ENCODE measurements around the gene TPK1. TPM values are rescaled to one million over a fixed set of nuclear protein-coding genes. Genes with fewer than 3 reads are reported as not detected.

TPK1 gene
- total and polyA plus RNA-seq, 2 of the 4 experiments (the other 2 are of a cell fraction), result 0.38 to 1.8 TPM

GRCh38 chr7:144484445-144484844, 351.4 kb downstream of the TPK1 start:
- Histone ChIP-seq H3K4me2 (ENCODE audit: low read depth, low read length) (no peak overlapping the region), H2BK5ac (ENCODE audit: low read depth, low read length, poor library complexity, severe bottlenecking) (no peak overlapping the region), H3K4me1 (ENCODE audit: control insufficient read depth, insufficient read depth, low read length) (no peaks in the 10 kb centered on the region), H2AK9ac (replicated peaks; ENCODE audit: low read depth, low read length, poor library complexity) (no peak overlapping the region), H2BK20ac (ENCODE audit: low read depth, low read length) (no peak overlapping the region), H3K4ac (ENCODE audit: low read depth, low read length) (no peak overlapping the region), H3K9ac (ENCODE audit: low read depth, low read length) (no peak overlapping the region), H3K23ac (ENCODE audit: low read depth, low read length) (no peak overlapping the region), H4K20me1 (ENCODE audit: insufficient read depth, low read length) (no peaks in the 10 kb centered on the region), H2BK15ac (ENCODE audit: low read depth, low read length) (no peak overlapping the region), H3K4me3 (ENCODE audit: insufficient read depth, low read depth, low read length) (no peak overlapping the region), H4K5ac (ENCODE audit: low read depth, low read length) (no peak overlapping the region), H2AK5ac (ENCODE audit: low read depth, low read length) (no peak overlapping the region), H3K27ac (ENCODE audit: insufficient read depth, low read length) (no peak overlapping the region), H3K27me3 (ENCODE audit: control insufficient read depth, insufficient read depth, low read length) (no peaks in the 10 kb centered on the region), H3K36me3 (ENCODE audit: control insufficient read depth, insufficient read depth, low read length) (no peaks in the 10 kb centered on the region), H3K18ac (ENCODE audit: low read depth, low read length) (no peak overlapping the region), H3K56ac (ENCODE audit: extremely low read depth, insufficient read depth, low read length) (no peak overlapping the region), H2BK120ac (ENCODE audit: low read depth, low read length) (no peak overlapping the region), H3K14ac (replicated peaks; ENCODE audit: low read depth, low read length) (no peak overlapping the region), H2AFZ (replicated peaks; ENCODE audit: low read length, poor library complexity) (no peak overlapping the region), H4K8ac (ENCODE audit: low read depth in 2 of 2, low read length in 2 of 2) (no peak overlapping the region), H3K79me1 (ENCODE audit: low read depth in 1 of 2, low read length in 2 of 2) (no peaks in the 10 kb centered on the region), H4K91ac (ENCODE audit: insufficient read depth, low read depth, low read length) (no peak overlapping the region), H3K9me1 (ENCODE audit: insufficient read depth, low read length) (no peaks in the 10 kb centered on the region), H3K9me3 (ENCODE audit: control insufficient read depth, insufficient read depth, low read length) (peaks cover 6% of the 10 kb centered on the region)
- ChIA-PET POLR2A (ENCODE audit: unreplicated experiment) (no interaction called here), CTCF (no interaction called here)
- ATAC-seq (ENCODE audit: low read depth) (no peak), DNase-seq (no peak)
- TF ChIP-seq SMC3 (IDR thresholded peaks at IDR 0.05; ENCODE audit: low read depth, low read length) (no peak), MAZ (IDR thresholded peaks at IDR 0.05; ENCODE audit: borderline replicate concordance, low read depth, low read length) (no peak), CHD1 (IDR thresholded peaks at IDR 0.05; ENCODE audit: low read depth, low read length) (no peak), RCOR1 (IDR thresholded peaks at IDR 0.05; ENCODE audit: insufficient replicate concordance, low read length) (no peak), RAD21 (IDR thresholded peaks at IDR 0.05; ENCODE audit: low read length) (no peak), NFE2L2 (IDR thresholded peaks at IDR 0.05; ENCODE audit: low read depth, low read length) (no peak), POLR2A (IDR thresholded peaks at IDR 0.05; ENCODE audit: low read depth, low read length) (no peak), MXI1 (IDR thresholded peaks at IDR 0.05; ENCODE audit: borderline replicate concordance, low read depth, low read length) (no peak), FOS (IDR thresholded peaks at IDR 0.05; ENCODE audit: low read depth, low read length) (no peak), CEBPB (IDR thresholded peaks at IDR 0.05; ENCODE audit: low read depth, low read length) (no peak), MAFK (IDR thresholded peaks at IDR 0.05; ENCODE audit: low read depth, low read length) (no peak)
- TF ChIP-seq, protein P1, sequence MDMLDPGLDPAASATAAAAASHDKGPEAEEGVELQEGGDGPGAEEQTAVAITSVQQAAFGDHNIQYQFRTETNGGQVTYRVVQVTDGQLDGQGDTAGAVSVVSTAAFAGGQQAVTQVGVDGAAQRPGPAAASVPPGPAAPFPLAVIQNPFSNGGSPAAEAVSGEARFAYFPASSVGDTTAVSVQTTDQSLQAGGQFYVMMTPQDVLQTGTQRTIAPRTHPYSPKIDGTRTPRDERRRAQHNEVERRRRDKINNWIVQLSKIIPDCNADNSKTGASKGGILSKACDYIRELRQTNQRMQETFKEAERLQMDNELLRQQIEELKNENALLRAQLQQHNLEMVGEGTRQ (IDR thresholded peaks at IDR 0.05; ENCODE audit: low read depth, low read length), result no peak
- TF ChIP-seq, protein P2, sequence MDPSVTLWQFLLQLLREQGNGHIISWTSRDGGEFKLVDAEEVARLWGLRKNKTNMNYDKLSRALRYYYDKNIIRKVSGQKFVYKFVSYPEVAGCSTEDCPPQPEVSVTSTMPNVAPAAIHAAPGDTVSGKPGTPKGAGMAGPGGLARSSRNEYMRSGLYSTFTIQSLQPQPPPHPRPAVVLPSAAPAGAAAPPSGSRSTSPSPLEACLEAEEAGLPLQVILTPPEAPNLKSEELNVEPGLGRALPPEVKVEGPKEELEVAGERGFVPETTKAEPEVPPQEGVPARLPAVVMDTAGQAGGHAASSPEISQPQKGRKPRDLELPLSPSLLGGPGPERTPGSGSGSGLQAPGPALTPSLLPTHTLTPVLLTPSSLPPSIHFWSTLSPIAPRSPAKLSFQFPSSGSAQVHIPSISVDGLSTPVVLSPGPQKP (IDR thresholded peaks at IDR 0.05; ENCODE audit: borderline replicate concordance, low read depth, low read length), result no peak
- TF ChIP-seq, protein P3, sequence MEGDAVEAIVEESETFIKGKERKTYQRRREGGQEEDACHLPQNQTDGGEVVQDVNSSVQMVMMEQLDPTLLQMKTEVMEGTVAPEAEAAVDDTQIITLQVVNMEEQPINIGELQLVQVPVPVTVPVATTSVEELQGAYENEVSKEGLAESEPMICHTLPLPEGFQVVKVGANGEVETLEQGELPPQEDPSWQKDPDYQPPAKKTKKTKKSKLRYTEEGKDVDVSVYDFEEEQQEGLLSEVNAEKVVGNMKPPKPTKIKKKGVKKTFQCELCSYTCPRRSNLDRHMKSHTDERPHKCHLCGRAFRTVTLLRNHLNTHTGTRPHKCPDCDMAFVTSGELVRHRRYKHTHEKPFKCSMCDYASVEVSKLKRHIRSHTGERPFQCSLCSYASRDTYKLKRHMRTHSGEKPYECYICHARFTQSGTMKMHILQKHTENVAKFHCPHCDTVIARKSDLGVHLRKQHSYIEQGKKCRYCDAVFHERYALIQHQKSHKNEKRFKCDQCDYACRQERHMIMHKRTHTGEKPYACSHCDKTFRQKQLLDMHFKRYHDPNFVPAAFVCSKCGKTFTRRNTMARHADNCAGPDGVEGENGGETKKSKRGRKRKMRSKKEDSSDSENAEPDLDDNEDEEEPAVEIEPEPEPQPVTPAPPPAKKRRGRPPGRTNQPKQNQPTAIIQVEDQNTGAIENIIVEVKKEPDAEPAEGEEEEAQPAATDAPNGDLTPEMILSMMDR (conservative IDR thresholded peaks at IDR 0.05; ENCODE audit: low read depth, low read length), result no peak
- intact Hi-C loops (cut with micrococcal nuclease), result no loop called here
- in situ Hi-C loops (cut with MboI; ENCODE audit: low sequenced_read_pairs), result no loop called here
- no CpG with 5 or more reads among the region's 2 CpGs for WGBS, 2 experiments (ENCODE audit: extremely low coverage in 2 of 2, insufficient read length in 1 of 2)
- dilution Hi-C loops (cut with HindIII; ENCODE audit: low sequenced_read_pairs, unreplicated experiment), result no loop called here
- no TSS peak for BruUV-seq (replicated peaks)
